HG03280 (cell line): ENCODE data around the gene FHIT.

ENCODE experiments used
- ATAC-seq: cut with Tn5 transposase; IDR thresholded peaks from one replicate; pipeline ENCODE4 v1.9.1; 2021; ENCODE audit warnings: mild to moderate bottlenecking, moderate library complexity; ENCODE audit not compliant: unreplicated experiment

Gene FHIT

GRCh38 chr3:59772416-59773408 lies 1478.5 kb downstream of the FHIT start:
- no peak for ATAC-seq

GRCh38 chr3:59771768-59772181 lies 1479.5 kb downstream of the FHIT start:
- ATAC-seq = no peak

GRCh38 chr3:59769127-59769750 lies 1482.0 kb downstream of the FHIT start:
- ATAC-seq = no peak

- no peak for ATAC-seq
Measured at GRCh38 chr3:59766200-59766872, 1484.9 kb downstream of the FHIT start.

- ATAC-seq = no peak
Measured at GRCh38 chr3:59764171-59764570, 1487.1 kb downstream of the FHIT start.

GRCh38 chr3:59762941-59763340 lies 1488.3 kb downstream of the FHIT start:
- no peak for ATAC-seq

- ATAC-seq = no peak
Measured at GRCh38 chr3:59759298-59760031, 1491.8 kb downstream of the FHIT start.

GRCh38 chr3:59758672-59759071 lies 1492.6 kb downstream of the FHIT start:
- ATAC-seq = no peak

- no peak for ATAC-seq
Measured at GRCh38 chr3:59756934-59757333, 1494.3 kb downstream of the FHIT start.

- ATAC-seq = no peak
Measured at GRCh38 chr3:59754456-59755129, 1496.7 kb downstream of the FHIT start.

- ATAC-seq = no peak
Measured at GRCh38 chr3:59753808-59754450, 1497.3 kb downstream of the FHIT start.

GRCh38 chr3:59752925-59753324 lies 1498.3 kb downstream of the FHIT start:
- no peak for ATAC-seq

GRCh38 chr3:59751606-59752005 lies 1499.6 kb downstream of the FHIT start:
- ATAC-seq = no peak

GRCh38 chr3:59750391-59750790 lies 1500.9 kb downstream of the FHIT start:
- no peak for ATAC-seq

- ATAC-seq = no peak
Measured at GRCh38 chr3:59749291-59749690, 1502.0 kb downstream of the FHIT start.

GRCh38 chr3:59746585-59746984 lies 1504.7 kb downstream of the FHIT start:
- ATAC-seq = no peak

GRCh38 chr3:59737241-59737640 lies 1514.0 kb downstream of the FHIT start:
- ATAC-seq = no peak

GRCh38 chr3:59734061-59734460 lies 1517.2 kb downstream of the FHIT start:
- ATAC-seq = no peak

- ATAC-seq = no peak
Measured at GRCh38 chr3:59733041-59733809, 1518.0 kb downstream of the FHIT start.
